RKO (cell line): ENCODE measurements around the gene KIAA1328.

Experiments used
- DNase-seq: peaks from one replicate; pipeline ENCODE4 v3.0.0-alpha.2; 2016; ENCODE audit warnings: low spot score

KIAA1328 gene

GRCh38 chr18:37219257-37219656, 390.3 kb downstream of the KIAA1328 start:
- no peak for DNase-seq

GRCh38 chr18:37222354-37222998, 393.5 kb downstream of the KIAA1328 start:
- DNase-seq = no peak

GRCh38 chr18:37222999-37223378, 394.1 kb downstream of the KIAA1328 start:
- no peak for DNase-seq

- no peak for DNase-seq
Observed at GRCh38 chr18:37225279-37225678, 396.4 kb downstream of the KIAA1328 start.

- no peak for DNase-seq
Observed at GRCh38 chr18:37230768-37231167, 401.8 kb downstream of the KIAA1328 start.

GRCh38 chr18:37231251-37231650, 402.3 kb downstream of the KIAA1328 start:
- DNase-seq = no peak

- no peak for DNase-seq
Observed at GRCh38 chr18:37235583-37235982, 406.7 kb downstream of the KIAA1328 start.

- no peak for DNase-seq
Observed at GRCh38 chr18:37238282-37239108, 409.6 kb downstream of the KIAA1328 start.

GRCh38 chr18:37242091-37242490, 413.2 kb downstream of the KIAA1328 start:
- DNase-seq = no peak

GRCh38 chr18:37242826-37243560, 414.1 kb downstream of the KIAA1328 start:
- no peak for DNase-seq

- DNase-seq = no peak
Observed at GRCh38 chr18:37243741-37244140, 414.8 kb downstream of the KIAA1328 start.

- no peak for DNase-seq
Observed at GRCh38 chr18:37244618-37245017, 415.7 kb downstream of the KIAA1328 start.

- DNase-seq = no peak
Observed at GRCh38 chr18:37246779-37247340, 417.9 kb downstream of the KIAA1328 start.

- no peak for DNase-seq
Observed at GRCh38 chr18:37247497-37248161, 418.7 kb downstream of the KIAA1328 start.

- DNase-seq = no peak
Observed at GRCh38 chr18:37248281-37248680, 419.4 kb downstream of the KIAA1328 start.

GRCh38 chr18:37249171-37249886, 420.4 kb downstream of the KIAA1328 start:
- no peak for DNase-seq

GRCh38 chr18:37249895-37250618, 421.1 kb downstream of the KIAA1328 start:
- no peak for DNase-seq

GRCh38 chr18:37251679-37252078, 422.8 kb downstream of the KIAA1328 start:
- DNase-seq = no peak

GRCh38 chr18:37252342-37252741, 423.4 kb downstream of the KIAA1328 start:
- no peak for DNase-seq

GRCh38 chr18:37252854-37253393, 424.0 kb downstream of the KIAA1328 start:
- DNase-seq = no peak
